Esophagus squamous epithelium (tissue), 5 donors: ENCODE data around the gene THSD7B. TPM values are rescaled to one million over a fixed set of nuclear protein-coding genes. Genes with fewer than 3 reads are reported as not detected.

ENCODE experiments used
- DNase-seq: peaks from one replicate; lab custom pipeline; 2025; lab: John Stamatoyannopoulos, UW
- H3K27ac ChIP-seq, 4 donors: fragments of 200-600 bp; sonication (generic); one replicate each; pipeline ENCODE4 v1.5.1; 2016 to 2019; ENCODE audit warnings: mild to moderate bottlenecking in 1 of 4
- H3K27me3 ChIP-seq, 4 donors: fragments of 200-600 bp; sonication (generic); 1 replicate in 3 of 4; 2 replicates in 1 of 4; pipeline versions ENCODE4 v1.5.1 to v1.6.0; 2017 to 2021; ENCODE audit warnings: antibody characterized with exemption in 1 of 4
- H3K36me3 ChIP-seq, 3 donors: fragments of 200-600 bp; sonication (generic); one replicate each; pipeline ENCODE4 v1.5.1; 2016 to 2019
- H3K4me1 ChIP-seq, 3 donors: fragments of 200-600 bp; sonication (generic); one replicate each; pipeline ENCODE4 v1.5.1; 2017 to 2019
- H3K4me3 ChIP-seq, 4 donors: fragments of 200-600 bp; sonication (generic); 1 replicate in 3 of 4; 2 replicates in 1 of 4; pipeline ENCODE4 v1.5.1; 2016 to 2019; ENCODE audit warnings: mild to moderate bottlenecking in 2 of 4, moderate library complexity in 1 of 4
- H3K9me3 ChIP-seq, 3 donors: fragments of 200-600 bp; sonication (generic); one replicate each; pipeline ENCODE4 v1.5.1; 2016 to 2019
- CTCF ChIP-seq, 6 experiments: fragments of 450-650 bp in 4 of 6; fragments of 200-600 bp in 2 of 6; sonication (generic) in 2 of 6; IDR thresholded peaks; one replicate each; pipeline ENCODE4 v1.5.1; 2016 to 2019; ENCODE audit warnings: antibody characterized with exemption in 6 of 6, mild to moderate bottlenecking in 4 of 6, moderate library complexity in 4 of 6
- POLR2A ChIP-seq, 4 donors: fragments of 450-650 bp; IDR thresholded peaks; one replicate each; pipeline ENCODE4 v1.6.1; 2017; ENCODE audit warnings: antibody characterized with exemption in 4 of 4, mild to moderate bottlenecking in 4 of 4, moderate library complexity in 3 of 4
- WGBS, 2 donors: methylation state at CpG; one replicate each; pipeline ENCODE4 v1.1.5; 2018; 5-methylcytosine and 5-hydroxymethylcytosine counted together
- intact Hi-C: fragments of 100-400 bp; cut with DNase I; formaldehyde crosslinking; loops from one replicate; pipeline ENCODE4 v1.15.0; 2022
- total RNA-seq, 4 donors: library from RNA; depleted of rRNA; stranded (reverse); fragments of >200 nt; gene quantifications; one replicate each; pipeline ENCODE4 v1.1.0, GENCODE V29; 2016
- donor health status: DM: yes; HTN: yes; CAD: no.

Gene THSD7B
- total RNA-seq, 4 donors from 2014 or later, result 0.31 to 0.97 (median 0.72) TPM

- no peak for TF ChIP-seq POLR2A (IDR thresholded peaks at IDR 0.05)
- TF ChIP-seq CTCF (IDR thresholded peaks at IDR 0.05), result no peak
- intact Hi-C loops, result no loop called here
- no peak for DNase-seq
Observed at GRCh38 chr2:136871424-136871823, 106.1 kb downstream of the THSD7B start.

DNA sequence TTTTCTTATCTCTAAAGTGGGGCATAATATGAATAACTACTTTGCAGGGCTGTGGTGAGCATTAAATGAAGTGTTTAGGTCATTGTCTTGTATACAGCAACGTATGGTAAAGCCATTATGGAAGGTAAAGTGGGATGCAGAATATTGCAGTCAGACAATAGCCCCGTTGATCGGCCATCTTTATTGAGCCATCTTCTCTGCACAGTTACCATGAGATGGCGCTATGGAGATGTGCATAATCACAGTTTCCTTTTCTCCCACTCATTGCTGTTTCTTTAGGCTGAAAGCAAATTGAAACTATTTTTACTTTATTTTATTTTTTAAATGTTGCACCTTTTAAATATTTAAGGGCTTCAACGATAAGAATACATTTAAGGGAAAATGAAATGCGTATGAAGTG is 108.9 kb downstream of the THSD7B start:
- H3K9me3 ChIP-seq, result no peaks in the 10 kb centered on the region
- no peaks in the 10 kb centered on the region for H3K4me1 ChIP-seq
- H3K27me3 ChIP-seq, result no peaks in the 10 kb centered on the region
- no peaks in the 10 kb centered on the region for H3K36me3 ChIP-seq
- TF ChIP-seq POLR2A (IDR thresholded peaks at IDR 0.05), result no peak
- TF ChIP-seq CTCF (IDR thresholded peaks at IDR 0.05), result peak in 1 of 6 experiments; percentile 35
- intact Hi-C loops, result no loop called here
- WGBS, 2 donors, result 60 to 63% methylated on average over 6 of the region's 6 CpGs
- H3K4me3 ChIP-seq, result no peak overlapping the region
- no peak overlapping the region for H3K27ac ChIP-seq
- DNase-seq, result no peak

More at GRCh38 chr2:136871424-136871823, 106.1 kb downstream of the THSD7B start:
- no peaks in the 10 kb centered on the region for H3K27me3 ChIP-seq
- no peak overlapping the region for H3K27ac ChIP-seq
- H3K9me3 ChIP-seq, result no peaks in the 10 kb centered on the region
- H3K36me3 ChIP-seq, result no peaks in the 10 kb centered on the region
- no peak overlapping the region for H3K4me3 ChIP-seq
- WGBS, 2 donors, result 39 to 95% methylated on average over 1 of the region's 1 CpG
- no peaks in the 10 kb centered on the region for H3K4me1 ChIP-seq

DNA sequence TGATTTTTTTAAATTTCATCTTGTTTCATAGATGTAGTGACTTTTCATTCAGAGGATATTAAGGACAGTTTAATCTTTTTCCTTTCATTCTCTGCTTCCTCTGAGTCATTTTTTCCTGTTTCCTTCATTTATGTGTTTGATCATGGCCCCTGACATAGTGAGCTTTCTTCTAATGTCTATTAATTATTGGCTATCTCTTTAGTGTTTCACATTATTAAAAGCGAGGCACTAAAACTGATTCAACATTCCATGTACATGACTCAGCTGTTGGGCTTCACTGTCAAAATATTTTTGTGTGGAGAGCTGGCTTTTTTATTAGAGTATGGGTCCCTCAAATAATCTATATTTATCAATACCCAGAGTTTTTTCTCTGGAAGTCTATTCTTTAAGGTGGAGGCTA is 125.8 kb downstream of the THSD7B start:
- DNase-seq, result no peak

DNA sequence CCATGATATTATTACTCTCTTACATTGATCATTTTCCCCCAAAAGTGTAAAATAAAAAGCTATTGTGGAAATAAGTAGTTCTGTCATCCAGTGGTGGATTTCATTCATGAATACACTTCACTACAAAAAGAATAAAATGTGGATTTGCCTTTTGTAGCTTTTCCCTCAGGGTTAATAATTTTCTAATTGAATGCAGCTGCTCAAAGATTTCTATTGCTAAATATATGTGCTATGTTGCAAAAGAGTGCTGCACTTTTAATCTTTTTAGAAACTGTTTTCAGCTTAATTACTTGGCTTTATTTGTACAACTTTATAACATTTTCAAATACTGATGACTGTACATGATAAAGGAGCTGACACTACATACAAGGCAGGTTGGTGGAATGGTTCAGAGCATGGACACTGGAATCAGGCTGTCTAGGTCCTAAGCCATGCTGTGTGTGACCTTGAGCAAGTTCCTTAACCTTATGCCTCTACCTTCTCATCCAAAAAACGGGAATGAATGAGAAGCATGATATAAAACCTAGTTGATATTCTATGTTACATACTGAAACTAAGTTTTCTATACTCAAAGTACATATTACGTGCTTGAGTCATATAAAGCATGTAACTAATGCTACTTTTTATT is 128.8 kb downstream of the THSD7B start:
- Histone ChIP-seq H3K27ac (no peak overlapping the region), H3K4me3 (no peak overlapping the region), H3K9me3 (no peaks in the 10 kb centered on the region), H3K4me1 (no peaks in the 10 kb centered on the region), H3K27me3 (no peaks in the 10 kb centered on the region), H3K36me3 (no peaks in the 10 kb centered on the region)
- 47 to 65% methylated on average over 2 of the region's 2 CpGs for WGBS, 2 donors
- DNase-seq, result no peak
- no peak for TF ChIP-seq CTCF (IDR thresholded peaks at IDR 0.05)
- intact Hi-C loops, result no loop called here

More for the DNA sequence above, 125.8 kb downstream of the THSD7B start:
- Histone ChIP-seq H3K9me3 (no peaks in the 10 kb centered on the region), H3K27ac (no peak overlapping the region), H3K27me3 (no peaks in the 10 kb centered on the region), H3K4me3 (no peak overlapping the region), H3K36me3 (no peaks in the 10 kb centered on the region), H3K4me1 (no peaks in the 10 kb centered on the region)
- TF ChIP-seq CTCF (IDR thresholded peaks at IDR 0.05), result no peak
- TF ChIP-seq POLR2A (IDR thresholded peaks at IDR 0.05), result no peak
- intact Hi-C loops, result no loop called here
- 23 to 44% methylated on average over 1 of the region's 1 CpG for WGBS, 2 donors

- Histone ChIP-seq H3K4me3 (no peak overlapping the region), H3K27me3 (no peaks in the 10 kb centered on the region), H3K9me3 (no peaks in the 10 kb centered on the region), H3K27ac (no peak overlapping the region), H3K36me3 (no peaks in the 10 kb centered on the region), H3K4me1 (no peaks in the 10 kb centered on the region)
- no peak for TF ChIP-seq POLR2A (IDR thresholded peaks at IDR 0.05)
- TF ChIP-seq CTCF (IDR thresholded peaks at IDR 0.05), result no peak
- DNase-seq, result no peak
- 64 to 81% methylated on average over 4 of the region's 4 CpGs for WGBS, 2 donors
- intact Hi-C loops, result no loop called here
Observed at GRCh38 chr2:136901732-136902131, 136.4 kb downstream of the THSD7B start.
